GM18508 (cell line): ENCODE data around the gene ADGRE1.
A peak's percentile ranks its signal among the peaks of the same experiment; 100 is the strongest.

ENCODE experiments used
- ATAC-seq: cut with Tn5 transposase; IDR thresholded peaks from one replicate; pipeline ENCODE4 v1.9.1; 2021; ENCODE audit warnings: moderate number of reproducible peaks; ENCODE audit not compliant: insufficient read depth, unreplicated experiment

The ADGRE1 gene

DNA sequence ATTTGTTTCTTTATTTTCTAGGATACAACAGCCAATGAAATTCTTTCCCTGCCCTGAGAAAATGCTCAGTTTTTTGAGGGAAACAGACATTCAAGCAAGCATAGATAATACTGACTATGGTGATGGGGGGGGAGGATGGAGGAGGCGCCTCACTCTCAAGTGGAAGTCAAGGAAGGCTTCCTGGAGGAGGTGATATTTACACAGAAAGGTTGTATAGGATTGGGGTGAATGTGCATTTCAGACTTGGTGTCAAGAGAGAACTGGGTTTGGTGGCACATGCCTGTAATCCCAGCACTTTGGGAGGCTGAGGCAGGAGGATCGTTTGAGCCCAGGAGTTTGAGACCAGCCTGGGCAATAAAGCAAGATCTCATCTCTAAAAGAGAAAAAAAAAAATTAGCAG lies 12.2 kb upstream of the ADGRE1 start:
- no peak for ATAC-seq

GRCh38 chr19:6876748-6877147 lies 10.6 kb upstream of the ADGRE1 start:
- no peak for ATAC-seq

DNA sequence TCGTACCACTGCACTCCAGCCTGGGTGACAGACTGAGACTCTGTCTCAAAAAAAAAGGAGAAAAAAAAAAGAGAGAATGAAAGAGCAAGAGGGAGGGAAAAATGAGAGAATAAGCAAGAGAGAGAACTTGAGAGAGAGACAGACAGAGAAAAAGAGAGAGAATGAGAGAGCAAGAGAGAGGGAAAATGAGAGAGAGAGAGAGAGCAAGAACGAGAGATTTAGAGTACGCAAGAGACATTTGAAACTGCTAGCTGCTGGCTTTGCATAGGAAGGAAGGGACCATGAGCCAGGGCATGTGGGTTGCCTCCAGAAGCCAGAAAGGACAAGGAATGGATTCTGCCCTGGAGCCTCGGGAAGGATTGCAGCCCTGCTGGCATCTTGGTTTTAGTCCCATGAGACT lies 9.6 kb upstream of the ADGRE1 start:
- ATAC-seq, result no peak

DNA sequence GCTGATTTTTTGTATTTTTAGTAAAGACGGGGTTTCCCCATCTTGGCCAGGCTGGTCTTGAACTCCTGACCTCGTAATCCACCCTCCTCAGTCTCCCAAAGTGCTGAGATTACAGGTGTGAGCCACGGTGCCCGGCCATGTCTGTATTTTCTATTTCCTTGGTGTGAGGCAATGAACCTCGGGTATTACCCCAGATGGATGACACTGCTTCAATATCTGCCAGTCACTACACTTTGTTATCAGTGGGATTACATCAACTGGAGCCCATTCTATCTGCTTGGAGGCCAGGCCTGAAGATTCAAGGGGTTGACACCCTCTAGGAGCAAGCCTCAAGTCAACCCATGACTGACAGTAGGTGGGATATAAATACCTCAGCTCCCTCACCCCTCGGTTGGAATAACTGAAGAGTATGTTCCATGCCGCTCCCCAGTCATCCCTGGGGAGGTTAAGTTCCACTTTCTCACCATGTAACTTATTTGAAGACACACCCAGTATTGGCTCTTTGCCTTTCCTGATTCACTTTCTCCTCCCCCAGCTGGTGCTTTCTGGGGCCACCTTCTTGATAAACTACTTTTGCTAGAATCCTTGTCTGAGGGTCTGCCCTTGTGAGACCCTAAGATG lies 992 bp upstream of the ADGRE1 start:
- ATAC-seq, result no peak

DNA sequence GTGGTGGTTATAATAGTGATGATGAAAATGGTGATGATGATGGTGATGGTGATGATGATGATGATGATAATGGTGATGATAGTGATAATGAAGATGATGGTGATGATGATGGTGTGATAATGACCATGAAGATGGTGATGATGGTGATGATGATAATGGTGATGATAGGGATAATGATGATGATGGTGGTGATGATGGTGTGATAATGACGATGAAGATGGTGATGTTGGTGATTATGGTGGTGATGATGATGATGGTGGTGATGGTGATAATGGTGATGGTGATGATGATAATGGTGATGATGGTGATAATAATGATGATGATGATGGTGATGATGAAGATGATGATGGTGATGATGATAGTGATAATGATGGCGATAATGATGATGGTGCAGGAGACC lies 1.6 kb downstream of the ADGRE1 start:
- ATAC-seq, result no peak

DNA sequence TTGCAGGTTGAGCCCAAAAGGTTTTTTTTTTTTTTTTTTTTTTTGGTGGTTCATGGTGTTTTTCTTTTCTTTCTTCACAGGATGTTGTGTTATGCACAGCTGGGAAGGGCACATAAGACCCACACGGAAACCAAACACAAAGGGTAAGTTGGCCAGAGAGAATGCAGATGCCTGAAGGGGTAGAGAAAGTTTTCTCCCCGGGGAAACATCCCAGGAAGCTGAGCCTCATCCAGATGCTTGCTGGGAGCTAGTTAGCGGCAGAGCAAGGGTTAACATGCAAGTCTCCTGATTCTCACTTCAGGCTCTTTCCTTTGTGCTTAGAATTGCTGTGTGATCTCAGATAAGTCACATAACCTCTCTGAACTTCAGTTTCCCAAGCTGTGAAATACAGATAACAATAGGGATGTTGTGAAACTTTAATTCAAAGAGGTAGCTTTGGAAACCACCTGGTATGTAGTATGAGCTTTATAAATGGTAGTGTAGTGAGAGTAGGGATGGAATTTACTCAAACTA lies 3.1 kb downstream of the ADGRE1 start:
- no peak for ATAC-seq

DNA sequence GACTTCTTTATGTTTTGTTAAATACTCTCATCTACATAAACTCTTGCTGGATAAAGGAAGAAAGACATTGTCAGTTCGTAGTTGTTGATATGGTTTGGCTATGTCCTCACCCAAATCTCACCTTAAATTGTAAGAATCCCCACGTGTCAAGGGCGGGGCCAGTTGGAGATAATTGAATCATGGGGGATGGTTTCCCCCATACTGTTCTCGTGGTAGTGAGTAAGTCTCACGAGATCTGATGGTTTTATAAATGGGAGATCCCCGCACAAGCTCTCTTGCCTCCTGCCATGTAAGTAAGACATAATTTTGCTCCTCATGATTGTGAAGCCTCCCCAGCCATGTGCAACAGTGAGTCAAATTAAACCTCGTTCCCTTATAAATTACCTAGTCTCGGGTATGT lies 3.6 kb downstream of the ADGRE1 start:
- no peak for ATAC-seq

- ATAC-seq, result no peak
Observed at GRCh38 chr19:6891761-6892385, 4.5 kb downstream of the ADGRE1 start.

- ATAC-seq, result no peak
Observed at GRCh38 chr19:6894313-6894712, 6.9 kb downstream of the ADGRE1 start.

GRCh38 chr19:6903446-6903845 lies 16.1 kb downstream of the ADGRE1 start:
- ATAC-seq, result no peak

DNA sequence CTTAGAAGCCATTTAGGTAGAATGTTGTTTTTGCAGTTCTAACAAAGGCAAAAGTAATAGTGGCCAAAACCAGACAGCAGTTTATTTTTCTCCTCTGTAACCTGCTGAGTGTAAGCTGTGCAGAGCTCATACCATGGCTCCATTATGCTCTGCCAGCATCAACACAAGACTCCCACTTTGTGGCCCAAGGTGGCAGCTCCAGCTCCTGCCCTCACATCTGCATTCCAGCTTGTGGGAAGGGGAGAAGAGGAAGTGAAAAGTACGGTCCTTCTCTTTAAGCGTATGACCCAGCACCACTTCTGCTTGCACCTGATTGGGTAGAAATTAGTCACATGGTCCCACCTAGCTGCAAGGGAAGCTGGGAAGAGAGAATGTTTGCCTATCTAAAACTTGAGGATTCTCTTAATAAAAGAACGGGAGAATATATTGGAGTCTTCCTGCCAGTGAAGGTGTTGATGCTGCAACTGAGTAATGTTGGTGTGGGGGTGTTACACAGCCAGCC lies 19.2 kb downstream of the ADGRE1 start:
- ATAC-seq, result no peak

DNA sequence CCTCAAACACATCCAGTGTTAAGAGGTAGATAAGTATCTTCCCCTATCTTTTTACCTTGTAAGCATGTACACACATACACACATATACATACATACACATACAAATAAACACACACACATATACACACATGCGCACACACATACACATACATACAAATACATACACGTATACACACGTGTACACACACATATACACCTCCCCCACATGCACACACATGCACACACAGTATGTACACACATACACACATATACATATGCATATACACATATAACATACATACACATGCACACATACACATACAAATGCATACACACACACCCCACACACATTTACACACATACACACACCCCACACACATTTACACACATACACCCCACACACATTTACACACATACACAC lies 24.1 kb downstream of the ADGRE1 start:
- no peak for ATAC-seq

DNA sequence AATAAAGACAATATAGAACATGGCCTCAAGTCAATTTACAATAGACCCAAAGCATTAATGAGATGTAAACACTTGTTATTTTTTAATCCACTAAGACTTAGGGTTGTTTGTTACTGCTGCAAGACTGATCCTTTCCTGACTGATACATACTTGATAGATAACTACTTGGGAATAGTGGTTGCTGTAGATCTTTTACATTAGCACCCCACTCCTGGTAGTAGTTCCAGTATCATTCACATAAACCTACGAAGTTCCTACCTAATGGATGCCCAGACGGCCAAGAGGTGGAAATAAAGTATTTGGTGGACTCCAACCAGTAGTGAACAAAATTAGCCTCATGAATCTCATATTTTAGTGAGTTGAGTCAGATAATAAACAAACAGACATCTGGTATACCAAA lies 26.9 kb downstream of the ADGRE1 start:
- ATAC-seq, result no peak

DNA sequence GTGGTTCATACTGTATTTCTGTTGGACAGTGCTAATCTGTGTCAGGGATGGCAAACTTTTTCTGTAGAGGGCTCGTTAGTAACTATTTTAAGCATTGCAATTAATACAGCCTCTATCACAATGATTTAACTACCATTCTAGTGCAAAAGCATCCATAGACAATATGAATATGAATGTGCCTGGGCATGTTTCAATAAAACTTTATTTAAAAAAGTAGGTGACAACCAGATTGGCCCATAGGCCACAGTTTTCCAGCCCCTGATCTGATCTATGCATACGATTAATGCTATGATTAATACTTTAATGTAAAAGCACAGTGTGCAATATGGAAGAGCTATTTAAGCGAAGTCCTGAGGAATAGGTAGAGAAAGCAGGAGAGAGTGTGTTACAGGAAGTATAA lies 29.6 kb downstream of the ADGRE1 start:
- no peak for ATAC-seq

- no peak for ATAC-seq
Observed at GRCh38 chr19:6925386-6925785, 38.0 kb downstream of the ADGRE1 start.

GRCh38 chr19:6925801-6926751 lies 38.7 kb downstream of the ADGRE1 start:
- no peak for ATAC-seq

DNA sequence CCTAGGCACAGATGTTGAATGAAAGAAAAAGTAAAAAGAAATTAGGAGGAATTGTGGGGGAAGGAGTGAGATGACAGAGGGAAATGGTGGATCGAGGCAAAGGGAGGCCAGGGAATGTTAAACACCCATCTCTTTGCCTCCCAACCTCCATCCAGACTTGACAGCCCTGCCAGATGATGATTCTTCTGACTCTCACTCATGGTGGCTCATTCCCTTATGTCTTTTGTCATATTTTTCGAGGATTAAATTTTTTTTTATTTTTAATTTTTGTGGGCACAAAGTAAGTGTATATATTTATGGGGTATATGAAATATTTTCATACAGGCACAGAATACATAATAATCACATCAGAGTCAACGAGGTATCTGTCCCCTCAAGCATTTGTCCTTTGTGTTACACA lies 42.8 kb downstream of the ADGRE1 start:
- no peak for ATAC-seq

DNA sequence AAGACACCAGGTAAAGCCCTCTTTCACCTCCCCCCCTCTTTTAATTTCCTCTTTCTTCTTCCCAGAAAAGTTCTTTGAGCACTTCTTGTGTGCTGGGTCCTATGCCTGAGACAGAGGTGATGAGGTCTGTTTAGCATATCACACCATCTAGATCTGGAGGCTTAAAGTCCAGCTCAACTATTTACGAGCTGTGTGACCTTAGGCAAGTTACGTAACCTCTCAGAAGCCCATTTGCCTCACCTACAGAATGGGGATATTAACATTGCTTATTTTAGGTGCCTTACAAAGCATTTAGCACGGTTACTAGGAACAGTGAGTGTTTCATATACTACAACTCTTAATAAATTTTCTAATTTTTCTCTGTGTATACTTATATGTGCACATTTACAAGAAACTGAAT lies 47.7 kb downstream of the ADGRE1 start:
- no peak for ATAC-seq

GRCh38 chr19:6935618-6936017 lies 48.2 kb downstream of the ADGRE1 start:
- ATAC-seq, result no peak

DNA sequence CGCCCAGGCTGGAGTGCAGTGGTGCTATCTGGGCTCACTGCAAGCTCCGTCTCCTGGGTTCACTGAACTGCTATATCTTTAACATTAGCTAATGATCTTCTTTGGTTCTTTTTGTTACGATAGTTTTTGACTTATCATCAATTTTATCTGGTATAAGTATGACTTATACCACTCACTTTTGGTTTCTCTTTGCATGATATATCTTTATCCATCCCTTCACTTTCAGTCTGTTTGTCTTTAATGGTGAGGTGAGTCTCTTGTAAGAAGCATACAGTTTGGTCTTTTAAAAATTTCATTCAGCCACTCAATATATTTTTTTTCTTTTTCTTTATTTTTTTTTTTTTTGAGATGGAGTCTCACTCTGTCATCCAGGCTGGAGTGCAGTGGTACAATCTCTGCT lies 58.4 kb downstream of the ADGRE1 start:
- ATAC-seq, result no peak

DNA sequence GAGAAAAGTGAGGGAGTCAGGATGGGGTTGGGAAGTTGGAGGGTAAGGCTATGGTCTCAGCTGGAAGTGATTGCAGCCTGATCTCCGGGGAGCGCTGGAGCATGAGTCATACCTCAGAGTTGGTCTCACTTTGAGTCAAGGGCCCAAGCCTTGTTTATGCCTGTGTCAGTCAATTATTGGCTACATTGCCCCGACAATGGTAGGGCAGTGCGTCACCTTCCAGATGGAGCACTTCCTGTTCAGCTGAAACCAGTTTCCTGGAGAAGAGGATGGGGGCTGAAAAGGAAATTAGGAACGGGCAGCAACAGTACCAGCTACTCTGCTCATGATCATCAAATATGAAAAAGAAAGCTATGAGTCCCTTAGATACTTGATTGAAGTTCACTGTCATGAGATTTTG lies 60.4 kb downstream of the ADGRE1 start:
- peak; percentile 61 for ATAC-seq
